Transverse colon (tissue), 4 donors: Measurements from ENCODE around the gene BRIP1. TPM values are rescaled to one million over a fixed set of nuclear protein-coding genes. Genes with fewer than 3 reads are reported as not detected.
"Not testable (repeated sequence)": the region's sequence is repeated elsewhere in the genome, so short reads cannot be mapped to it uniquely, and the experiment has no call there.

Experiments
- DNase-seq: peaks from one replicate; pipeline ENCODE4 v3.0.0-alpha.2; 2019
- H3K27ac ChIP-seq, 4 donors: fragments of 200-600 bp; sonication (generic); 2 replicates each; pipeline ENCODE4 v1.5.1; 2016 to 2018; ENCODE audit warnings: inconsistent platforms in 4 of 4
- H3K27me3 ChIP-seq: fragments of 200-600 bp; sonication (generic); 2 replicates; pipeline ENCODE4 v1.5.1; 2017; ENCODE audit warnings: inconsistent platforms
- H3K36me3 ChIP-seq, 4 donors: fragments of 200-600 bp; sonication (generic); 2 replicates each; pipeline ENCODE4 v1.5.1; 2017 to 2019; ENCODE audit warnings: inconsistent platforms in 4 of 4
- H3K4me1 ChIP-seq, 4 donors: fragments of 200-600 bp; sonication (generic); 2 replicates each; pipeline ENCODE4 v1.5.1; 2017 to 2020; ENCODE audit warnings: inconsistent platforms in 4 of 4
- H3K4me3 ChIP-seq, 4 donors: fragments of 200-600 bp; sonication (generic); 1 replicate in 1 of 4; 2 replicates in 3 of 4; pipeline versions ENCODE4 v1.5.1 to v1.6.1; 2017 to 2019; ENCODE audit warnings: inconsistent platforms in 4 of 4
- H3K9me3 ChIP-seq, 2 donors: fragments of 200-600 bp; sonication (generic); 2 replicates each; pipeline ENCODE4 v1.5.1; 2017 to 2019; ENCODE audit warnings: inconsistent platforms in 2 of 2
- CTCF ChIP-seq, 5 experiments: fragments of 200-600 bp in 3 of 5; fragments of 450-650 bp in 2 of 5; sonication (generic) in 3 of 5; IDR thresholded peaks; 1 replicate in 2 of 5; 2 replicates in 3 of 5; pipeline ENCODE4 v1.5.1; 2016 to 2017; ENCODE audit warnings: antibody characterized with exemption in 5 of 5, inconsistent platforms in 3 of 5, mild to moderate bottlenecking in 2 of 5, moderate library complexity in 1 of 5
- EP300 ChIP-seq: sonication (generic); formaldehyde crosslinking; IDR thresholded peaks from one replicate; pipeline ENCODE4 v1.6.1; 2017; ENCODE audit warnings: antibody characterized with exemption, low read depth
- POLR2A ChIP-seq: fragments of 450-650 bp; IDR thresholded peaks from one replicate; pipeline ENCODE4 v1.6.1; 2016; ENCODE audit warnings: antibody characterized with exemption, mild to moderate bottlenecking, moderate library complexity
- POLR2AphosphoS5 ChIP-seq, 3 donors: sonication (generic); formaldehyde crosslinking; IDR thresholded peaks; one replicate each; pipeline ENCODE4 v1.6.1; 2016; ENCODE audit warnings: antibody characterized with exemption in 3 of 3
- WGBS, 2 donors: methylation state at CpG; one replicate each; pipeline ENCODE4 v1.1.5; 2018; ENCODE audit warnings: low coverage in 1 of 2; 5-methylcytosine and 5-hydroxymethylcytosine counted together
- in situ Hi-C, 4 donors: fragments of 200-750 bp; cut with MboI; loops; one replicate each; pipeline versions ENCODE4 v1.15.0 to v1.15.1; 2017; ENCODE audit warnings: low sequenced_read_pairs in 3 of 4, low pct_ligation_motif_present in 1 of 4, low pct_unique_long_range_greater_than_20kb in 1 of 4
- intact Hi-C: fragments of 100-400 bp; cut with DNase I; formaldehyde crosslinking; loops from one replicate; pipeline ENCODE4 v1.15.1; 2023; ENCODE audit warnings: low total_unique reads
- total RNA-seq, 4 donors: library from RNA; depleted of rRNA; stranded (reverse); fragments of >200 nt; gene quantifications; one replicate each; pipeline ENCODE4 v1.1.0, GENCODE V29; 2016

Gene BRIP1
- total RNA-seq, 4 donors from 2014 or later = 0.80 to 1.9 (median 1.2) TPM

- WGBS, 2 donors = 96 to 98% methylated on average over 4 of the region's 4 CpGs
These were observed 143.1 kb downstream of the BRIP1 start for GRCh38 chr17:61720016-61720795.

GRCh38 chr17:61719220-61719619, 144.1 kb downstream of the BRIP1 start:
- DNase-seq, in situ Hi-C loops, H3K27me3 ChIP-seq, H3K36me3 ChIP-seq, H3K27ac ChIP-seq, H3K4me3 ChIP-seq, H3K4me1 ChIP-seq, intact Hi-C loops, H3K9me3 ChIP-seq: not testable (repeated sequence)
- 93 to 95% methylated on average over 7 to 8 of the region's 8 CpGs for WGBS, 2 donors

More at GRCh38 chr17:61720016-61720795, 143.1 kb downstream of the BRIP1 start:
- no peak overlapping the region for H3K27ac ChIP-seq
- peaks cover 4 to 7% of the 10 kb centered on the region in 2 donors for H3K9me3 ChIP-seq
- DNase-seq = no peak
- TF ChIP-seq POLR2AphosphoS5 (IDR thresholded peaks at IDR 0.05) = no peak
- TF ChIP-seq EP300 = no peak
- TF ChIP-seq CTCF (IDR thresholded peaks at IDR 0.05) = no peak
- no peak for TF ChIP-seq POLR2A
- in situ Hi-C loops (no loop called here), intact Hi-C loops (no loop called here)
- no peaks in the 10 kb centered on the region for H3K27me3 ChIP-seq
- H3K36me3 ChIP-seq = no peaks in the 10 kb centered on the region
- no peaks in the 10 kb centered on the region for H3K4me1 ChIP-seq
- no peak overlapping the region for H3K4me3 ChIP-seq

GRCh38 chr17:61718022-61718421, 145.3 kb downstream of the BRIP1 start:
- intact Hi-C loops (no loop called here), in situ Hi-C loops (no loop called here)
- Histone ChIP-seq H3K27ac (no peak overlapping the region), H3K4me1 (no peaks in the 10 kb centered on the region), H3K4me3 (no peak overlapping the region), H3K9me3 (peaks cover 4 to 7% of the 10 kb centered on the region in 2 donors), H3K27me3 (no peaks in the 10 kb centered on the region), H3K36me3 (no peaks in the 10 kb centered on the region)
- DNase-seq = no peak
- no peak for TF ChIP-seq CTCF (IDR thresholded peaks at IDR 0.05)
- TF ChIP-seq POLR2A = no peak
- no peak for TF ChIP-seq EP300
- TF ChIP-seq POLR2AphosphoS5 (IDR thresholded peaks at IDR 0.05) = no peak

GRCh38 chr17:61717352-61717751, 146.0 kb downstream of the BRIP1 start:
- H3K36me3 ChIP-seq = no peaks in the 10 kb centered on the region
- WGBS, 2 donors = 95 to 96% methylated on average over 4 of the region's 4 CpGs
- no peak for DNase-seq
- TF ChIP-seq EP300 = no peak
- TF ChIP-seq POLR2AphosphoS5 (IDR thresholded peaks at IDR 0.05) = no peak
- TF ChIP-seq POLR2A = no peak
- no peak for TF ChIP-seq CTCF (IDR thresholded peaks at IDR 0.05)
- no peak overlapping the region for H3K27ac ChIP-seq
- H3K27me3 ChIP-seq = no peaks in the 10 kb centered on the region
- H3K4me3 ChIP-seq = no peak overlapping the region
- peaks cover 4 to 7% of the 10 kb centered on the region in 2 donors for H3K9me3 ChIP-seq
- no peaks in the 10 kb centered on the region for H3K4me1 ChIP-seq
- in situ Hi-C loops = no loop called here
- intact Hi-C loops = no loop called here
